Measurements from ENCODE around the gene VPS13A. TPM values are rescaled to one million over a fixed set of nuclear protein-coding genes. Genes with fewer than 3 reads are reported as not detected.

Gene VPS13A
- total RNA-seq, 1 experiment from 2014 or later: 31.5 TPM

GRCh38 chr9:77305622-77306400, 128.5 kb downstream of the VPS13A start:
- H3K27me3 Mint-ChIP-seq (ENCODE audit: low read depth): no peaks in the 10 kb centered on the region
- no peak for ATAC-seq

GRCh38 chr9:77307166-77307565, 129.8 kb downstream of the VPS13A start:
- Mint-ChIP-seq H3K27me3 (ENCODE audit: low read depth) (no peaks in the 10 kb centered on the region), H3K27ac (no peak overlapping the region), H3K9me3 (peaks cover 10% of the 10 kb centered on the region; the same call in 1 of the 2 replicates), H3K4me1 (no peaks in the 10 kb centered on the region), H3K4me3 (no peak overlapping the region), H3K36me3 (peaks cover 19% of the 10 kb centered on the region)
- DNase-seq (ENCODE audit: low spot score) (no peak), ATAC-seq (no peak)
- POLR2A ChIA-PET: no interaction called here
- CTCF ChIA-PET: interaction anchor here (2.3 kb wide), 1 partner anchor 15 kb away, joined by 13 read pairs; no protein-coding TSS in a partner anchor
- TF ChIP-seq JAZF1 (CRISPR knock-in tag; IDR thresholded peaks at IDR 0.05) (no peak), CTCF (IDR thresholded peaks at IDR 0.05) (no peak), CREB1 (CRISPR knock-in tag; IDR thresholded peaks at IDR 0.05) (no peak), FOXP4 (CRISPR knock-in tag; IDR thresholded peaks at IDR 0.05) (no peak), CBFB (CRISPR knock-in tag; IDR thresholded peaks at IDR 0.05; ENCODE audit: low read depth) (no peak), ZSCAN18 (CRISPR knock-in tag; IDR thresholded peaks at IDR 0.05) (no peak), IRF1 (CRISPR knock-in tag; IDR thresholded peaks at IDR 0.05) (no peak), NFE2L1 (CRISPR knock-in tag; IDR thresholded peaks at IDR 0.05) (no peak), USF2 (CRISPR knock-in tag; IDR thresholded peaks at IDR 0.05) (no peak), MXD4 (CRISPR knock-in tag; IDR thresholded peaks at IDR 0.05; ENCODE audit: borderline replicate concordance) (no peak), ZNF396 (CRISPR knock-in tag; IDR thresholded peaks at IDR 0.05; ENCODE audit: borderline replicate concordance) (no peak)
- TF ChIP-seq, protein P1, sequence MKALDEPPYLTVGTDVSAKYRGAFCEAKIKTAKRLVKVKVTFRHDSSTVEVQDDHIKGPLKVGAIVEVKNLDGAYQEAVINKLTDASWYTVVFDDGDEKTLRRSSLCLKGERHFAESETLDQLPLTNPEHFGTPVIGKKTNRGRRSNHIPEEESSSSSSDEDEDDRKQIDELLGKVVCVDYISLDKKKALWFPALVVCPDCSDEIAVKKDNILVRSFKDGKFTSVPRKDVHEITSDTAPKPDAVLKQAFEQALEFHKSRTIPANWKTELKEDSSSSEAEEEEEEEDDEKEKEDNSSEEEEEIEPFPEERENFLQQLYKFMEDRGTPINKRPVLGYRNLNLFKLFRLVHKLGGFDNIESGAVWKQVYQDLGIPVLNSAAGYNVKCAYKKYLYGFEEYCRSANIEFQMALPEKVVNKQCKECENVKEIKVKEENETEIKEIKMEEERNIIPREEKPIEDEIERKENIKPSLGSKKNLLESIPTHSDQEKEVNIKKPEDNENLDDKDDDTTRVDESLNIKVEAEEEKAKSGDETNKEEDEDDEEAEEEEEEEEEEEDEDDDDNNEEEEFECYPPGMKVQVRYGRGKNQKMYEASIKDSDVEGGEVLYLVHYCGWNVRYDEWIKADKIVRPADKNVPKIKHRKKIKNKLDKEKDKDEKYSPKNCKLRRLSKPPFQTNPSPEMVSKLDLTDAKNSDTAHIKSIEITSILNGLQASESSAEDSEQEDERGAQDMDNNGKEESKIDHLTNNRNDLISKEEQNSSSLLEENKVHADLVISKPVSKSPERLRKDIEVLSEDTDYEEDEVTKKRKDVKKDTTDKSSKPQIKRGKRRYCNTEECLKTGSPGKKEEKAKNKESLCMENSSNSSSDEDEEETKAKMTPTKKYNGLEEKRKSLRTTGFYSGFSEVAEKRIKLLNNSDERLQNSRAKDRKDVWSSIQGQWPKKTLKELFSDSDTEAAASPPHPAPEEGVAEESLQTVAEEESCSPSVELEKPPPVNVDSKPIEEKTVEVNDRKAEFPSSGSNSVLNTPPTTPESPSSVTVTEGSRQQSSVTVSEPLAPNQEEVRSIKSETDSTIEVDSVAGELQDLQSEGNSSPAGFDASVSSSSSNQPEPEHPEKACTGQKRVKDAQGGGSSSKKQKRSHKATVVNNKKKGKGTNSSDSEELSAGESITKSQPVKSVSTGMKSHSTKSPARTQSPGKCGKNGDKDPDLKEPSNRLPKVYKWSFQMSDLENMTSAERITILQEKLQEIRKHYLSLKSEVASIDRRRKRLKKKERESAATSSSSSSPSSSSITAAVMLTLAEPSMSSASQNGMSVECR (CRISPR knock-in tag; IDR thresholded peaks at IDR 0.05; ENCODE audit: borderline replicate concordance): no peak

More at GRCh38 chr9:77305622-77306400, 128.5 kb downstream of the VPS13A start:
- Mint-ChIP-seq H3K4me3 (no peak overlapping the region), H3K4me1 (no peaks in the 10 kb centered on the region), H3K36me3 (peaks cover 7% of the 10 kb centered on the region), H3K9me3 (no peaks in the 10 kb centered on the region), H3K27ac (no peak overlapping the region)
- ChIA-PET POLR2A (interaction anchor here (0.6 kb wide), 1 partner anchor 999 kb away, joined by 5 read pairs; no protein-coding TSS in a partner anchor), CTCF (interaction anchor here (0.6 to 2.3 kb wide), 3 partner anchors 14 to 183 kb away, joined by 3 to 13 read pairs (median 4); no protein-coding TSS in a partner anchor)
- no peak for DNase-seq (ENCODE audit: low spot score)
- TF ChIP-seq, protein P1 (CRISPR knock-in tag; IDR thresholded peaks at IDR 0.05; ENCODE audit: borderline replicate concordance): no peak
- TF ChIP-seq, protein P2, sequence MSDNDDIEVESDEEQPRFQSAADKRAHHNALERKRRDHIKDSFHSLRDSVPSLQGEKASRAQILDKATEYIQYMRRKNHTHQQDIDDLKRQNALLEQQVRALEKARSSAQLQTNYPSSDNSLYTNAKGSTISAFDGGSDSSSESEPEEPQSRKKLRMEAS (CRISPR knock-in tag; IDR thresholded peaks at IDR 0.05): no peak
- TF ChIP-seq ELF4 (CRISPR knock-in tag; IDR thresholded peaks at IDR 0.05; ENCODE audit: low read depth) (no peak), MYBL2 (CRISPR knock-in tag; IDR thresholded peaks at IDR 0.05) (no peak)

All from WTC11 (cell line).